ENCODE measurements around the gene TTYH3.

The TTYH3 gene

GRCh38 chr7:2617325-2617905, 14.4 kb upstream of the TTYH3 start:
- no peak for DNase-seq

GRCh38 chr7:2619116-2619515, 12.7 kb upstream of the TTYH3 start:
- DNase-seq: no peak

- DNase-seq: no peak
Measured at GRCh38 chr7:2621061-2621828, 10.5 kb upstream of the TTYH3 start.

- DNase-seq: no peak
Measured at GRCh38 chr7:2621948-2622640, 9.7 kb upstream of the TTYH3 start.

GRCh38 chr7:2622869-2623697, 8.7 kb upstream of the TTYH3 start:
- DNase-seq: no peak

GRCh38 chr7:2623698-2624014, 8.1 kb upstream of the TTYH3 start:
- DNase-seq: no peak

GRCh38 chr7:2624293-2624886, 7.4 kb upstream of the TTYH3 start:
- no peak for DNase-seq

GRCh38 chr7:2626498-2627117, 5.2 kb upstream of the TTYH3 start:
- DNase-seq: no peak

GRCh38 chr7:2627258-2628129, 4.3 kb upstream of the TTYH3 start:
- DNase-seq: no peak

GRCh38 chr7:2628130-2628482, 3.7 kb upstream of the TTYH3 start:
- DNase-seq: no peak

GRCh38 chr7:2628891-2629290, 2.9 kb upstream of the TTYH3 start:
- DNase-seq: no peak

- no peak for DNase-seq
Measured at GRCh38 chr7:2629746-2630681, 1.8 kb upstream of the TTYH3 start.

- DNase-seq: peak; percentile 40
Measured at GRCh38 chr7:2632733-2633537, 1.1 kb downstream of the TTYH3 start.

- DNase-seq: peak; percentile 3
Measured at GRCh38 chr7:2633538-2634266, 1.9 kb downstream of the TTYH3 start.

GRCh38 chr7:2634267-2635145, 2.7 kb downstream of the TTYH3 start:
- no peak for DNase-seq

- DNase-seq: no peak
Measured at GRCh38 chr7:2635148-2635668, 3.4 kb downstream of the TTYH3 start.
